ENCODE measurements around the gene ANKRD12.

DNA sequence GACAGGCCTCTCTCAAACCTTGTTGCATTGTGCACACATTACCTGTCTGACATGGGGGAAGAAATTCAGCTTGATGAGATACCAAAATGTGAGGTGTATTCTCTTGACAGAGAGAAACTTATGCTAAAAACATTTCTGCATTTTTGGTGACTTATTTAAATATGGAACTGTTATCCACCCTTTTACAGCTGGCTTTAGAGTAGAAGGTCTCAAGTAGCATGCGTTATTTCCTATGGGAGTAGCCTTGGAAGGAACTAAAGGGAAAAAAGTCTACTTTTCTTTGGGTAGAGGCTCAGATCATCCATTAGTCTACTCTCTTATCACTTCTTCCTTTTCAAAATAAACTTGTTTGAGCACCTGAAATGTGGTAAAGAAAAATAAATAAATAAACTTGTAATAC lies 141.4 kb downstream of the ANKRD12 start:
- TF ChIP-seq, protein P1, sequence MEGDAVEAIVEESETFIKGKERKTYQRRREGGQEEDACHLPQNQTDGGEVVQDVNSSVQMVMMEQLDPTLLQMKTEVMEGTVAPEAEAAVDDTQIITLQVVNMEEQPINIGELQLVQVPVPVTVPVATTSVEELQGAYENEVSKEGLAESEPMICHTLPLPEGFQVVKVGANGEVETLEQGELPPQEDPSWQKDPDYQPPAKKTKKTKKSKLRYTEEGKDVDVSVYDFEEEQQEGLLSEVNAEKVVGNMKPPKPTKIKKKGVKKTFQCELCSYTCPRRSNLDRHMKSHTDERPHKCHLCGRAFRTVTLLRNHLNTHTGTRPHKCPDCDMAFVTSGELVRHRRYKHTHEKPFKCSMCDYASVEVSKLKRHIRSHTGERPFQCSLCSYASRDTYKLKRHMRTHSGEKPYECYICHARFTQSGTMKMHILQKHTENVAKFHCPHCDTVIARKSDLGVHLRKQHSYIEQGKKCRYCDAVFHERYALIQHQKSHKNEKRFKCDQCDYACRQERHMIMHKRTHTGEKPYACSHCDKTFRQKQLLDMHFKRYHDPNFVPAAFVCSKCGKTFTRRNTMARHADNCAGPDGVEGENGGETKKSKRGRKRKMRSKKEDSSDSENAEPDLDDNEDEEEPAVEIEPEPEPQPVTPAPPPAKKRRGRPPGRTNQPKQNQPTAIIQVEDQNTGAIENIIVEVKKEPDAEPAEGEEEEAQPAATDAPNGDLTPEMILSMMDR (IDR thresholded peaks at IDR 0.05): no peak
- TF ChIP-seq POLR2A (IDR thresholded peaks at IDR 0.05): no peak
